Thoracic aorta (tissue), 2 donors: ENCODE data around the gene CRACR2B. TPM values are rescaled to one million over a fixed set of nuclear protein-coding genes. Genes with fewer than 3 reads are reported as not detected.

Experiments
- ATAC-seq: fragments of 150-250 bp; one replicate; pipeline ENCODE4 v1.8.0; 2017; ENCODE audit warnings: low read depth; ENCODE audit not compliant: insufficient number of reproducible peaks, low FRiP score
- DNase-seq: peaks from one replicate; pipeline ENCODE4 v3.0.0-alpha.2; 2020; ENCODE audit warnings: low spot score
- H3K27ac ChIP-seq, 2 donors: fragments of 200-600 bp; sonication (generic); 1 replicate in 1 of 2; 2 replicates in 1 of 2; pipeline ENCODE4 v1.5.1; 2016; ENCODE audit warnings: mild to moderate bottlenecking in 2 of 2, moderate library complexity in 2 of 2
- H3K27me3 ChIP-seq: fragments of 200-600 bp; sonication (generic); replicated peaks from 2 replicates; pipeline ENCODE4 v1.6.0; 2016; ENCODE audit warnings: mild to moderate bottlenecking; ENCODE audit not compliant: insufficient read depth
- H3K36me3 ChIP-seq: fragments of 200-600 bp; sonication (generic); one replicate; pipeline ENCODE4 v1.5.1; 2016
- H3K4me1 ChIP-seq, 2 donors: fragments of 200-600 bp; sonication (generic); 1 replicate in 1 of 2; 2 replicates in 1 of 2; pipeline versions ENCODE4 v1.5.1 to v1.6.0; 2016; ENCODE audit warnings: low read depth in 2 of 2, mild to moderate bottlenecking in 1 of 2; ENCODE audit not compliant: control insufficient read depth in 1 of 2
- H3K4me3 ChIP-seq: fragments of 200-600 bp; sonication (generic); 2 replicates; pipeline ENCODE4 v1.5.1; 2016; ENCODE audit warnings: mild to moderate bottlenecking
- H3K9me3 ChIP-seq: fragments of 200-600 bp; sonication (generic); 2 replicates; pipeline ENCODE4 v1.5.1; 2016
- CTCF ChIP-seq: fragments of 200-600 bp; sonication (generic); IDR thresholded peaks from one replicate; pipeline ENCODE4 v1.5.1; 2019; ENCODE audit warnings: antibody characterized with exemption
- total RNA-seq, 2 donors: library from RNA; depleted of rRNA; stranded (reverse); fragments of >200 nt; gene quantifications; one replicate each; pipeline versions ENCODE4 v1.1.0 to v1.2.3, GENCODE V29; 2016

Gene CRACR2B
- total RNA-seq, 2 donors from 2014 or later: 9.6 to 11.6 TPM

GRCh38 chr11:843086-843734, 15.5 kb downstream of the CRACR2B start:
- Histone ChIP-seq H3K36me3 (peaks cover 19% of the 10 kb centered on the region), H3K4me1 (peaks cover 33 to 54% of the 10 kb centered on the region in 2 donors), H3K27me3 (no peaks in the 10 kb centered on the region), H3K9me3 (no peaks in the 10 kb centered on the region), H3K4me3 (peak overlapping the region; percentile 95), H3K27ac (peak overlapping the region; percentile 88 to 97)
- ATAC-seq: no peak
- TF ChIP-seq CTCF: no peak
- DNase-seq: no peak

GRCh38 chr11:843818-844692, 16.3 kb downstream of the CRACR2B start:
- Histone ChIP-seq H3K36me3 (peaks cover 12% of the 10 kb centered on the region), H3K4me1 (peaks cover 42 to 62% of the 10 kb centered on the region in 2 donors), H3K9me3 (no peaks in the 10 kb centered on the region), H3K27ac (peak overlapping the region; percentile 86 to 88), H3K4me3 (peak overlapping the region; percentile 95), H3K27me3 (no peaks in the 10 kb centered on the region)
- peak; percentile 24 for ATAC-seq
- DNase-seq: peak; percentile 83
- TF ChIP-seq CTCF: peak; percentile 29

GRCh38 chr11:844693-845644, 17.2 kb downstream of the CRACR2B start:
- TF ChIP-seq CTCF: no peak
- Histone ChIP-seq H3K27me3 (no peaks in the 10 kb centered on the region), H3K4me1 (peaks cover 46 to 67% of the 10 kb centered on the region in 2 donors), H3K9me3 (no peaks in the 10 kb centered on the region), H3K4me3 (peak overlapping the region; percentile 95), H3K27ac (peak overlapping the region; percentile 86 to 88), H3K36me3 (peaks cover 3% of the 10 kb centered on the region)
- ATAC-seq: peak; percentile 22
- DNase-seq: peak; percentile 72

- Histone ChIP-seq H3K4me1 (peaks cover 44 to 61% of the 10 kb centered on the region in 2 donors), H3K27ac (peak overlapping the region; percentile 86 to 88), H3K4me3 (no peak overlapping the region), H3K36me3 (no peaks in the 10 kb centered on the region), H3K9me3 (no peaks in the 10 kb centered on the region), H3K27me3 (no peaks in the 10 kb centered on the region)
- no peak for TF ChIP-seq CTCF
- no peak for ATAC-seq
- DNase-seq: no peak
Measured at GRCh38 chr11:845872-846495, 18.3 kb downstream of the CRACR2B start.
